NCI-H748 (cell line): Measurements from ENCODE around the gene TULP3.
A peak's percentile ranks its signal among the peaks of the same experiment; 100 is the strongest.
"Not testable (repeated sequence)": the region's sequence is repeated elsewhere in the genome, so short reads cannot be mapped to it uniquely, and the experiment has no call there.

Source experiments
- DNase-seq: peaks from one replicate; lab custom pipeline; 2025; ENCODE audit not compliant: unreplicated experiment; lab: John Stamatoyannopoulos, UW

TULP3 gene

GRCh38 chr12:2890388-2891239 is at the start of gene TULP3:
TULP3 (plus strand) TSS chr12:2890891; CDS start chr12:2890948, 57 bp downstream.
- peak; percentile 95 for DNase-seq

GRCh38 chr12:2841056-2841650 is 49.5 kb upstream of the TULP3 start:
- no peak for DNase-seq

- DNase-seq: no peak
These were observed 47.7 kb upstream of the TULP3 start for GRCh38 chr12:2842948-2843347.

- no peak for DNase-seq
These were observed 45.9 kb upstream of the TULP3 start for GRCh38 chr12:2844786-2845185.

GRCh38 chr12:2845280-2845679 is 45.4 kb upstream of the TULP3 start:
- no peak for DNase-seq

GRCh38 chr12:2851931-2852330 is 38.8 kb upstream of the TULP3 start:
- no peak for DNase-seq

GRCh38 chr12:2853626-2854025 is 37.1 kb upstream of the TULP3 start:
- DNase-seq: peak; percentile 54

- no peak for DNase-seq
These were observed 35.8 kb upstream of the TULP3 start for GRCh38 chr12:2854669-2855453.

- no peak for DNase-seq
These were observed 35.1 kb upstream of the TULP3 start for GRCh38 chr12:2855546-2855945.

GRCh38 chr12:2856051-2856450 is 34.6 kb upstream of the TULP3 start:
- no peak for DNase-seq

GRCh38 chr12:2857021-2857431 is 33.7 kb upstream of the TULP3 start, which contains the start of gene TEX52:
TEX52 (minus strand) TSS chr12:2857039; CDS start chr12:2857026, 13 bp downstream.
- DNase-seq: peak; percentile 53

GRCh38 chr12:2857576-2857975 is 33.1 kb upstream of the TULP3 start:
- DNase-seq: no peak

- no peak for DNase-seq
These were observed 32.4 kb upstream of the TULP3 start for GRCh38 chr12:2858334-2858733.

GRCh38 chr12:2858944-2859421 is 31.7 kb upstream of the TULP3 start:
- DNase-seq: no peak

GRCh38 chr12:2860170-2860569 is 30.5 kb upstream of the TULP3 start:
- DNase-seq: no peak

- DNase-seq: no peak
These were observed 27.8 kb upstream of the TULP3 start for GRCh38 chr12:2862876-2863275.

- DNase-seq: not testable (repeated sequence)
These were observed 27.3 kb upstream of the TULP3 start for GRCh38 chr12:2863402-2863801.

- no peak for DNase-seq
These were observed 26.5 kb upstream of the TULP3 start for GRCh38 chr12:2864198-2864597.

GRCh38 chr12:2868986-2869632 is 21.6 kb upstream of the TULP3 start:
- DNase-seq: not testable (repeated sequence)

GRCh38 chr12:2876431-2877046 is 14.2 kb upstream of the TULP3 start:
- DNase-seq: peak; percentile 56
